Kidney (tissue), 14 donors: ENCODE measurements around the gene ESPNL. TPM values are rescaled to one million over a fixed set of nuclear protein-coding genes. Genes with fewer than 3 reads are reported as not detected.

Experiments used
- DNase-seq, 5 donors: peaks; one replicate each; pipeline ENCODE4 v3.0.0-alpha.2; 2013 to 2020
- FAIRE-seq: peaks from 2 replicates; lab custom pipeline; 2012; peaks lifted over from hg19 to GRCh38; lab: Jason Lieb, UNC
- H3K27ac ChIP-seq, 2 donors: one replicate each; pipeline ENCODE4 v1.7.0; 2013; ENCODE audit warnings: low read depth in 2 of 2, low read length in 2 of 2, inconsistent platforms in 1 of 2
- H3K27me3 ChIP-seq: one replicate; pipeline ENCODE4 v1.7.1; 2013; ENCODE audit warnings: low read length, inconsistent platforms; ENCODE audit not compliant: control insufficient read depth, insufficient read depth
- H3K36me3 ChIP-seq, 3 donors: one replicate each; pipeline versions ENCODE4 v1.7.0 to v1.7.1; 2013; ENCODE audit warnings: low read length in 3 of 3, control low read depth in 1 of 3, inconsistent platforms in 1 of 3; ENCODE audit not compliant: insufficient read depth in 3 of 3, control insufficient read depth in 2 of 3
- H3K4me1 ChIP-seq, 3 donors: one replicate each; pipeline versions ENCODE4 v1.7.0 to v1.7.1; 2013; ENCODE audit warnings: low read length in 3 of 3, inconsistent platforms in 1 of 3, low read depth in 1 of 3; ENCODE audit not compliant: control insufficient read depth in 2 of 3, insufficient read depth in 2 of 3
- H3K4me3 ChIP-seq, 3 donors: one replicate each; pipeline versions ENCODE4 v1.7.0 to v1.8.1; 2013; ENCODE audit warnings: low read length in 3 of 3, control low read depth in 1 of 3, inconsistent platforms in 1 of 3
- H3K9ac ChIP-seq, 3 donors: one replicate each; pipeline versions ENCODE4 v1.7.0 to v1.7.1; 2013; ENCODE audit warnings: low read length in 3 of 3, control low read depth in 1 of 3, inconsistent platforms in 1 of 3
- H3K9me3 ChIP-seq, 3 donors: one replicate each; pipeline versions ENCODE4 v1.7.0 to v1.7.1; 2013; ENCODE audit warnings: low read length in 3 of 3, control low read depth in 1 of 3, inconsistent platforms in 1 of 3; ENCODE audit not compliant: control insufficient read depth in 2 of 3, insufficient read depth in 1 of 3
- CTCF ChIP-seq: IDR thresholded peaks from 3 replicates; pipeline ENCODE4 v1.5.1; 2012; ENCODE audit warnings: mild to moderate bottlenecking, moderate library complexity, borderline replicate concordance; ENCODE audit not compliant: insufficient read depth; ENCODE audit errors: extremely low read depth
- intact Hi-C: fragments of 100-400 bp; cut with DNase I; formaldehyde crosslinking; loops from one replicate; pipeline ENCODE4 v1.11.1; 2022
- polyA plus RNA-seq: library from polyadenylated mRNA; stranded (reverse); fragments of 350-450 nt; fragmentation: Illumina TruSeq; extraction: RNeasy Lipid Tissue Mini Kit (QIAGEN cat#74804); gene quantifications from one replicate; pipeline ENCODE4 v1.2.3, GENCODE V29; 2014; ENCODE audit warnings: low read depth, low replicate concordance; ENCODE audit not compliant: insufficient read depth
- total RNA-seq: library from RNA; stranded (reverse); fragmentation: NEBNext Ultra II Directional; extraction: Animal tissue kit (Norgen Biotek cat#: 25700); gene quantifications from one replicate; pipeline ENCODE4 v1.2.1, GENCODE V29; 2021
- donor health status: control.
- donor health status: control.
- donor health status: control.
- donor health status: control.
- donor health status: control.
- donor health status: DM: yes; HTN: yes; CAD: no.
- donor health status: Normal renal cell carcinoma (clear cell type).

ESPNL gene
- total and polyA plus RNA-seq, 2 donors from 2014 or later: 0.28 to 2.7 TPM

GRCh38 chr2:238069021-238069709 lies 31.0 kb upstream of the ESPNL start:
- peaks cover 0 to 4% (median 3%) of the 10 kb centered on the region in 3 donors for H3K36me3 ChIP-seq
- no peaks in the 10 kb centered on the region for H3K27me3 ChIP-seq
- TF ChIP-seq CTCF: no peak
- intact Hi-C loops: no loop called here
- no peak overlapping the region for H3K4me3 ChIP-seq
- no peak overlapping the region for H3K9ac ChIP-seq
- peaks cover 0 to 7% (median 3%) of the 10 kb centered on the region in 3 donors for H3K4me1 ChIP-seq
- FAIRE-seq: no peak
- H3K27ac ChIP-seq: no peak overlapping the region
- DNase-seq: no peak
- H3K9me3 ChIP-seq: peaks cover 0 to 2% (median 0%) of the 10 kb centered on the region in 3 donors

DNA sequence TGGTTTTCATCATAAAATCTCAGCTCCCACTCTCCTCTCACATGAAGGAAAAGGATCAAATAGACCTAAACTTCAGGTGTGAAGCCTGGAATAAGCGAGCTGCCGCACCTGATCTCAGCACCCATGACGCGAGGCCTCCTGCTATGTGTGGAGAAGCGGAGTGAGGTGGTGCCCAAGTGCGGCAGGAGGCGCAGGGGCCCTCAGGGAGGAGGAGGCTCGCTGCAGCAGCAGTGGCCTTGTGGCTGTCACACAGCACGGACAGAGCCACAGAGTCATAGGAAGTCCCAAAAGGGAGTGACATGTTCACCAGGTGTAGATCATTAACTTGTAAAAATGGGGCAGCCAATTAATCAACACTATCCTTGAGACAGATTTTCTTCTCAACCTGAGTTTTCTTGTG lies 30.3 kb upstream of the ESPNL start:
- FAIRE-seq: no peak
- H3K9ac ChIP-seq: no peak overlapping the region
- no peaks in the 10 kb centered on the region for H3K27me3 ChIP-seq
- DNase-seq: no peak
- H3K27ac ChIP-seq: no peak overlapping the region
- peaks cover 0 to 4% (median 3%) of the 10 kb centered on the region in 3 donors for H3K36me3 ChIP-seq
- TF ChIP-seq CTCF: no peak
- peaks cover 0 to 2% (median 0%) of the 10 kb centered on the region in 3 donors for H3K9me3 ChIP-seq
- no peak overlapping the region for H3K4me3 ChIP-seq
- peaks cover 0 to 6% (median 0%) of the 10 kb centered on the region in 3 donors for H3K4me1 ChIP-seq
- intact Hi-C loops: no loop called here

GRCh38 chr2:238075397-238075796 lies 24.7 kb upstream of the ESPNL start:
- no peak for DNase-seq
- TF ChIP-seq CTCF: no peak
- Histone ChIP-seq H3K27me3 (no peaks in the 10 kb centered on the region), H3K9me3 (peaks cover 0 to 2% (median 0%) of the 10 kb centered on the region in 3 donors), H3K4me3 (no peak overlapping the region), H3K4me1 (no peaks in the 10 kb centered on the region), H3K9ac (no peak overlapping the region), H3K36me3 (peaks cover 0 to 6% (median 3%) of the 10 kb centered on the region in 3 donors), H3K27ac (no peak overlapping the region)
- no peak for FAIRE-seq
- intact Hi-C loops: no loop called here
